NB4 (cell line): Measurements from ENCODE around the gene BTG4.

ENCODE experiments used
- DNase-seq: peaks from one replicate; pipeline ENCODE4 v3.0.0; 2010; ENCODE audit warnings: low read depth
- H3K4me3 ChIP-seq: one replicate; pipeline ENCODE4 v1.5.1; 2011; ENCODE audit warnings: mild to moderate bottlenecking, low read depth, low read length, moderate library complexity
- CTCF ChIP-seq: IDR thresholded peaks from one replicate; pipeline ENCODE4 v1.5.1; 2012; ENCODE audit warnings: low read depth, low read length
- MAX ChIP-seq: IDR thresholded peaks from 2 replicates; pipeline ENCODE4 v1.6.1; 2011; ENCODE audit warnings: low read depth, low read length
- MYC ChIP-seq: IDR thresholded peaks from 2 replicates; pipeline ENCODE4 v1.6.1; 2011; ENCODE audit warnings: low read depth, low read length
- POLR2A ChIP-seq: IDR thresholded peaks from 2 replicates; pipeline ENCODE4 v1.6.1; 2011; ENCODE audit warnings: mild to moderate bottlenecking; ENCODE audit not compliant: insufficient read length; ENCODE audit errors: extremely low read depth

BTG4 gene

GRCh38 chr11:111459506-111460270 is 52.5 kb downstream of the BTG4 start:
- TF ChIP-seq POLR2A (no peak), MAX (no peak), MYC (no peak), CTCF (no peak)
- no peak overlapping the region for H3K4me3 ChIP-seq
- no peak for DNase-seq

- TF ChIP-seq CTCF (no peak), MYC (no peak)
Measured at GRCh38 chr11:111457731-111458368, 54.3 kb downstream of the BTG4 start.

GRCh38 chr11:111456859-111457730 is 55.1 kb downstream of the BTG4 start:
- TF ChIP-seq POLR2A (no peak), MAX (no peak), MYC (no peak), CTCF (no peak)
- no peak for DNase-seq
- no peak overlapping the region for H3K4me3 ChIP-seq

More at GRCh38 chr11:111457731-111458368, 54.3 kb downstream of the BTG4 start:
- H3K4me3 ChIP-seq = no peak overlapping the region
- DNase-seq = no peak

GRCh38 chr11:111456086-111456858 is 55.9 kb downstream of the BTG4 start:
- H3K4me3 ChIP-seq = no peak overlapping the region
- TF ChIP-seq POLR2A (no peak), CTCF (no peak), MAX (no peak), MYC (no peak)
- no peak for DNase-seq

GRCh38 chr11:111455291-111456085 is 56.7 kb downstream of the BTG4 start:
- no peak for TF ChIP-seq MAX
- no peak for TF ChIP-seq CTCF
- TF ChIP-seq POLR2A = no peak
- TF ChIP-seq MYC = no peak
- H3K4me3 ChIP-seq = no peak overlapping the region
- no peak for DNase-seq
